ENCODE results near the gene ATF2. TPM values are rescaled to one million over a fixed set of nuclear protein-coding genes. Genes with fewer than 3 reads are reported as not detected.

Gene ATF2
- total and polyA plus RNA-seq, 2 donors (not counting 3 experiments of a cell fraction or from before 2014, with no cell fraction given): 36.3 to 57.1 TPM

- Histone ChIP-seq H4K20me1 (replicated peaks; ENCODE audit: control insufficient read depth, extremely low read depth, insufficient read depth, low read length) (no peaks in the 10 kb centered on the region), H3K9me3 (replicated peaks; ENCODE audit: control insufficient read depth, insufficient read depth, low read length) (no peaks in the 10 kb centered on the region), H3K27me3 (ENCODE audit: control insufficient read depth in 2 of 2, insufficient read depth in 2 of 2, low read length in 2 of 2) (no peaks in the 10 kb centered on the region), H3K27ac (ENCODE audit: insufficient read depth, low read depth, low read length) (no peak overlapping the region), H3K36me3 (ENCODE audit: control insufficient read depth in 2 of 2, extremely low read depth in 1 of 2, insufficient read depth in 2 of 2, low read length in 2 of 2) (no peaks in the 10 kb centered on the region), H3K4me1 (ENCODE audit: control insufficient read depth, extremely low read depth, insufficient read depth, low read length) (no peaks in the 10 kb centered on the region), H3K4me2 (ENCODE audit: insufficient read depth, low read length) (no peak overlapping the region), H2AFZ (ENCODE audit: low read depth, low read length) (no peak overlapping the region), H3K9me1 (replicated peaks; ENCODE audit: control insufficient read depth, extremely low read depth, insufficient read depth, low read length) (no peaks in the 10 kb centered on the region), H3K4me3 (replicated peaks in 1 of 3; ENCODE audit: insufficient read depth in 1 of 3, low read depth in 1 of 3, low read length in 3 of 3) (no peak overlapping the region), H3K79me2 (ENCODE audit: control insufficient read depth, insufficient read depth, low read length) (no peaks in the 10 kb centered on the region), H3K9ac (replicated peaks; ENCODE audit: extremely low read depth, insufficient read depth, low read length) (no peak overlapping the region)
- BruUV-seq (replicated peaks): no TSS peak
- POLR2A ChIA-PET: no interaction called here
- dilution Hi-C loops (cut with MboI; ENCODE audit: extremely low pct_ligation_motif_present, low sequenced_read_pairs): no loop called here
- CTCF ChIA-PET: no interaction called here
- no peak for TF ChIP-seq POLR2AphosphoS5 (IDR thresholded peaks at IDR 0.05; ENCODE audit: insufficient read depth, low read depth, low read length)
- TF ChIP-seq JUN (IDR thresholded peaks at IDR 0.05; ENCODE audit: borderline replicate concordance, insufficient read depth, insufficient read length, low read depth): no peak
- TF ChIP-seq CTCF (IDR thresholded peaks at IDR 0.05; ENCODE audit: extremely low read depth in 1 of 2, insufficient read depth in 1 of 2, low read depth in 1 of 2, low read length in 2 of 2): no peak
- TF ChIP-seq MAX (IDR thresholded peaks at IDR 0.05; ENCODE audit: insufficient read depth, insufficient read length): no peak
- TF ChIP-seq POLR2A (IDR thresholded peaks at IDR 0.05; ENCODE audit: low read depth, low read length): no peak
- no peak for TF ChIP-seq FOS (IDR thresholded peaks at IDR 0.05; ENCODE audit: borderline replicate concordance, insufficient read depth, low read length)
- TF ChIP-seq EZH2 (IDR thresholded peaks at IDR 0.05; ENCODE audit: borderline replicate concordance, low read depth, low read length, severe bottlenecking): no peak
- TF ChIP-seq GATA2 (IDR thresholded peaks at IDR 0.05; ENCODE audit: insufficient read depth, insufficient read length, low read depth, low read length): no peak
- TF ChIP-seq MYC (IDR thresholded peaks at IDR 0.05; ENCODE audit: low read depth, low read length): no peak
- intact Hi-C loops (cut with micrococcal nuclease): no loop called here
- DNase-seq (ENCODE audit: low read depth, low spot score) (no peak), FAIRE-seq (no peak)
Observed at GRCh38 chr2:175057078-175057685, 110.8 kb downstream of the ATF2 start.

Data from endothelial cell of umbilical vein (primary cell).